Stomach (tissue), 4 donors: ENCODE results near the gene SCN7A.

Experiments used
- CTCF ChIP-seq, 7 experiments: fragments of 450-650 bp in 4 of 7; fragments of 200-600 bp in 3 of 7; sonication (generic) in 3 of 7; IDR thresholded peaks; one replicate each; pipeline ENCODE4 v1.5.1; 2016 to 2019; ENCODE audit warnings: antibody characterized with exemption in 7 of 7, control low read depth in 2 of 7, mild to moderate bottlenecking in 1 of 7
- POLR2AphosphoS5 ChIP-seq, 3 donors: sonication (generic); formaldehyde crosslinking; IDR thresholded peaks; one replicate each; pipeline ENCODE4 v1.6.1; 2016; ENCODE audit warnings: antibody characterized with exemption in 3 of 3

GRCh38 chr2:166373539-166373938 lies 120.5 kb downstream of the SCN7A start:
- TF ChIP-seq CTCF (IDR thresholded peaks at IDR 0.05) (no peak), POLR2AphosphoS5 (IDR thresholded peaks at IDR 0.05) (no peak)
